NCI-H187 (cell line): ENCODE results near the gene RND1.
A peak's percentile ranks its signal among the peaks of the same experiment; 100 is the strongest.
"Not testable (repeated sequence)": the region's sequence is repeated elsewhere in the genome, so short reads cannot be mapped to it uniquely, and the experiment has no call there.

Experiments
- DNase-seq, 2 experiments: peaks; one replicate each; lab custom pipeline; 2025; lab: John Stamatoyannopoulos, UW

Gene RND1

DNA sequence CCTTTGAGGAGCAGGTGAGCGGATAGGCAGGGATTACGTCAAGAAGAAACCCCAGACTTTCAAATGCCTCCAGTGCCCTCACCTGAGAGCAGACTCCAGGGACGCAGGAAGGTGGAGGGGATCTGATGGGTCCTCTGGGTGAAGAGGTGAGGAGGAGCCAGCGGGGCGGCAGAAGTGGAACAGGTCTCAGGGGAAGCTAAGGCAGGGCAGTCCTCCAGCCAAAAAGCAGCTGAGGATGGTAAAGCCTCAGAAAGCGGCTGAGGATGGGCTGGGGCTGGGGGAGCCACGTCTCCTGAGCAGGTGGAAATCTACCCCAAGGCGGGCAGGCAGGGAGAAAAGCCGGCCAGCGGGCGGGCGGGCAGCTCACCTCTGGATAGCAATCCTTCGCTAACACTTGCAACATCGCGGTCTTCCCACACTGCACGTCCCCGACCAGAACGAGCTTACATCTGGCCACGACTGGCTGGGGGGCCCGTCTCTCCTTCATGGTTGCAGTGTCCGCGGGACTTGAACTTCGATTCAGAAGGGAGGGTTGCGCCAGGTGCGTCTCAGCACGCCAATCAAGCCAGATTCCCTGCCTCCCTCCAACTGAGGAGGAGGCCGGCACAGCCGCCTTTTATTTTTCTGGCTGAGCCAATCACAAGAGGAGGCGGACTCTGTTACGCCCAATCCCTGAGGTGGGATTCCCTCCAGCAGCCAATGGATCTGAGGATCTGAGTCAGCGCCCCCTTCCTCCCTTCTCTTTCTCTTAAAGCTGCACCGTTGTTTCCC is at the start of gene RND1:
Gene RND1, minus strand, starts transcription at position 590 of the 771 bp plus-strand sequence. Its CDS starts 103 bp downstream, at position 487.
- DNase-seq: peak; percentile 86 to 88

DNA sequence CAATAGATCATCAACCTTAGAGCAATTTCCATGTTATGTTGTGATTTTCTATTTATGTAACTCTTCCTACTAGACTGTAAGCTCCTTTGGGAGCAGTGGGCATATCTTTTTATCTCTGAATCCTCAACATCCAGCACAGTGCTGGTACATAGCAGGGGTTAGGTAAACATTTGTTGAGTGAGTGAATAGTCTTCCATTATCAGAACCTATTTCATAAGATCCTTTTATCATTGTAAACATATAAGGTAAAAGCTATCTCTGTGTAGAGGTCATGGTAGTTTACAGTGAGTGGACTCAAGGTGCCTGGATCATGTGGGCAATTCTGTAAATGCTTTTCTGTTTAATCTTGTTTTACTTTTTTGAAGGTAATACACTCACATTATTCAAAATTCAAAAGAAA is 44.5 kb upstream of the RND1 start:
- DNase-seq: no peak

DNA sequence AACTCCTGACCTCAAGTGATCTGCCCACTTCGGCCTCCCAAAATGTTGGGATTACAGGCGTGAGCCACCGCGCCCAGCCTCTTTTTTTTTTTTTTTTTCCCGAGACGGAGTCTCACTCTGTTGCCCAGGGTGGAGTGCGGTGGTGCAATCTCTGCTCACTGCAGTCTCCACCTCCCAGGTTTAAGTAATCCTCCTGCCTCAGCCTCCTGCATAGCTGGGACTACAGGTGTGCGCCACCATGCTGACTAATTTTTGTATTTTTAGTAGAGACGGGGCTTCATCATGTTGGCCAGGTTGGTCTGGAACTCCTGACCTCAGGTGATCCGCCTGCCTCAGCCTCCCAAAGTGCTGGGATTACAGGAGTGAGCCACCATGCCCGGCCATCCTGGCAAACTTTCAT is 44.0 kb upstream of the RND1 start:
- not testable (repeated sequence) for DNase-seq

GRCh38 chr12:48907245-48907644 is 41.6 kb upstream of the RND1 start:
- DNase-seq: no peak

DNA sequence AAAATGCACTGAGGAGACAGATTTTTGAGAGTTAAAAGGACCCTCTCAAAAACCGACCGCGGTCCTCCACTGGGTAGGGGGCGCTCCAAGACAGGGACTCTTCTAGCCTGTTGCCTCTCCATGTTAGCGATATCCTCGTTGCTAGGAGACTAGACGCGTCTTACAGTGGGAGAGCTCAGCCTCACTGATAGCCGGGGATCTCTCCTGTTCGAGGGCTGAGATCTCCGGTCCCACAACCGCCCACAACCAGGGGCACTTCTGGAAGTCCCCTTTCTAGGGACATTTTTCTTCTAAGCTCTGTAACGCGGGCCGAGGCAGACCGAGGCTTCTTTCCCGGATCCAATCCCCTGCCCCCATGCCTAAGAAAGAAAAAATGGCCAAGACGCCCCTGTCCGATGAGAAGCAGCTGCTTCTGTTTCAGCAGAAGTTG is 38.3 kb upstream of the RND1 start:
- peak; percentile 27 to 31 for DNase-seq

- DNase-seq: no peak
These were observed 37.8 kb upstream of the RND1 start for GRCh38 chr12:48903363-48903981.

DNA sequence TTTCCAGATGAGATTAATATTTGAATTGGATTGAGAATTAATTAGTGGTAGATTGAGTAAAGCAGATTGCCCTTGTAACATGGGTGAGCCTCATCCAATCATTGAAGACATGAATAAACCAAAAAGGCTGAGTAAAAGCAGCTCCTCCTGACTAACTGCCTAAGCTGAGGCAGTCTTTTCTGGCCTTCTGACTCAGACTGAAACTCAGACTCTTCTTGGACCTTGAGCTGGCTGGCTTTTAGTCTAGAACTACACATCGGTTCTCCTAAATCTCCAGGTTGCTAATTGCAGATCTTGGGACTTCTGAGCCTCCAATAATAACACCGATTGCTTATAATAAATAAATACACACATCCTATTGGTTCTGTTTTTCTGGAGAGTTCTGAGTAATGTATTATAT is 35.6 kb upstream of the RND1 start:
- no peak for DNase-seq

GRCh38 chr12:48899651-48900050 is 34.0 kb upstream of the RND1 start:
- DNase-seq: no peak

- no peak for DNase-seq
These were observed 28.6 kb upstream of the RND1 start for GRCh38 chr12:48894271-48894670.

DNA sequence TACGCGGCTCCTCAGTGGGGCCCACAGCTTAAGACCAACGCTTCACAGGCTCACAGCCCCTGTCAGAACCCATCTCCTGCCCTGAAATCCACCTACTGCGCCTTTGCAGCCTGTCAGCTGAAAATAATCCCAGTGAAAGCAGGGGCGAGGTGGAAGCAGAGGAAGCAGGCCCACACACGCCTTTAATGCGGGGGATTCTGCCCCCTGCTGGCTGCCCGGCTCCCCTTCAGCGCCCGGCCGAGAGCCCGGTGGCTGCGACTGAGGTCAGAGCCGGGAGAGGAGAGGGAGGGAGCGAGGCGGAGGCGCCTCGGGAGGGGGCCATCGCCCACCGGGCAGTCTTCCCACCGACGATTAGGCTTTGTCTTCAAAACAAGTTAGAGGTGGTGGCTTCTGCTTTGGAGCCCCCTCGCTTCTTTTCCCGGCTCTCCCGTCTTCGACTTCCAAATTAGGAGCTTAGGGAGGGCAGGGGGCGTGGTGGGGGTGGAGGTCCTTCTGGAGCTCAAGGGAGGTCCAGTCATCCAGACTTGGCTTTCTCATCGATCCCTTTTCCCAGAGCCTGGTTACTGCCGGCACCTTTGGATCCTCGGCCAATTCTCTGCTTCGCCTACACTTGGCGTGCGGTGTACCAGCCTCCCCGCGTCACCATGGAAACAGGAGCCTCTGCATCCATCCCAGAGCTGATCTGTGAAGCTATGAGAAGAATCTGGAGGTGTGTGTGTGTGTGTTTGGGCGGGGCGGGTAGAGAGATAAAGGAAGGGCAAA is 25.2 kb upstream of the RND1 start:
- peak; percentile 18 to 41 for DNase-seq

GRCh38 chr12:48889679-48890078 is 24.0 kb upstream of the RND1 start:
- DNase-seq: no peak

DNA sequence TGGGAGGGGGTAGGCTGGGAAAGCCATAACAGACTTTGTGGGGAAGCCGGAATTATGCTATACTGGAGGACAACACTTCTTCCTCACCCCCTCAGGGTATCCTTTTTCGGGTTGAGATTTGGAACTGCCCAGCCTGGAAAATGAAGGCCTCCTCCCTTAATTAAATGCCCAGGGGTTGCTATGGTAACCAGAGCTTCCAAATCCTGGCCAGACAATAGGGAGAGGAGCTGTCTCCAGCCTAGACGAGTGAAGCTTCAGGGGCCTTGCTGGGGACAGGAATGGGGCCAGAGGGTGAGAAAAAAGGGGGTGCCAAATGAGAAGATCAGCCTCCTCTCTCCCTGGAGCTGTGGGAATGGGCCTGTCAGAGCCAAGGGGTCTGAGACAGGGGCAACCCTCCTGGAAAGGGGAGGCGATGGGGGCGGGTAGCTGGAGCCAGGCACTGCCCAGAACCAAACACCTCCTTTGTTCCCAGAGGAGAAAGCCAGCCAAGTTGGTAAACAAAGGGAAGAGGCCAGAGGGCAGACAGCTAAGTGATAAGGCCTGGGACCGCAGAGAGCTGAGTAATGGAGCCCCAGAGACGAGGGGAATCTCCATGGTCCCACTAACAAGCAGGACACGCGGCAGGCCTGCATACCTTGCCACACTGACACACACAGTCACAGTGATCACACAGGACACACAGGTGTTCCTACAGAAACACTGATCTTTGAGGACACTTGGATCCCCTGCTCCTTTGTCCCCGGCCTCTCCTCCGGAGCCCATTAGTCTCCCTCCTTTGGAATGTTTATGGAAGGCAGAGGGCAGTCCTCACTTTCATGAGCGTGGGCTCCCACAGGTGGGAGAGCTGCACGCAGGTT is 17.9 kb upstream of the RND1 start:
- DNase-seq: no peak

DNA sequence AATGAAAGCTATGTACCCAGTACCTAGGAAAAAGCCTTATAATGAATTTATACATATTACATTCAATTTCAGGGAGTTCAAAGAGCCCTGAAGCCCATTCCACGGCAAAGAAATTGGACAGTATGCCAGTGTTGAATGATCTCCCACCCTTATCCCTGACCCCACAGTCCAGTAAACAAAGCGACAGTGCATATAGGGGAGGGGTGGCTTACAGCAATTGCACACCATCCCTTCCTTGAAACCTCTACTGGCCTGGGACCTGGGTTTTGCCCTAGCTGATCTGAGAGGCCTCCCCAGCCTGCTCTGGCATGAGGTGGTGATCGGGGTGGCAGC is 17.3 kb upstream of the RND1 start:
- DNase-seq: no peak

- no peak for DNase-seq
These were observed 16.6 kb upstream of the RND1 start for GRCh38 chr12:48882315-48882687.

DNA sequence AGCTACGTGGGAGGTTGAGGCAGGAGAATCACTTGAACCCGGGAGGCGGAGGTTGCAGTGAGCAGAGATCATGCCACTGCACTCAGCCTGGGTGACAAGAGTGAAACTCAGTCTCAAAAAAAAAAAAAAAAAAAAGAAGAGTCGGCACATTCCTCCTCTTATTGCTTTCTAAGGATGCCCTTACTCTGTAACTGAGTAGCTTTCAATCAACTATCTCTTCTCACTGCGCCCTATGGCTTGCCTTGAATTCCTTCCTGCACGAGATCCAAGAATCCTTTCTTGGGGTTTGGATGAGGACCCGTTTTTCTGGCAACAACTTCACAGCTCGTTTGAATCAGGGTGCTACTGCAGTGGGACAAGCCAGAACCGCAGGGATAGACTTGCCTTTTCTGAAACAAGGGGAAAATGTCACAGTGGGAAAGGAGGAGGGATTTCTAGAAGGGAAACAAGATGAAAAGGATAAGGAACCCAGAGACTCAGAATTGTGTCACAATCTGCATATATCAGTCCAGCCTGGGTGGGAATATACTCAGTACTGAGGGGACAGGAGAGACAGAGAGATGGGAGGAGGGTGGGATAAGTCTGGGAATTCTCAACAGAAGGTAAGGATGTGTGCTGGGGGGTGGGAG is 16.1 kb upstream of the RND1 start:
- no peak for DNase-seq

- no peak for DNase-seq
These were observed 15.0 kb upstream of the RND1 start for GRCh38 chr12:48880647-48881046.

- DNase-seq: no peak
These were observed 12.9 kb upstream of the RND1 start for GRCh38 chr12:48878548-48878947.

GRCh38 chr12:48875944-48876515 is 10.4 kb upstream of the RND1 start:
- no peak for DNase-seq

DNA sequence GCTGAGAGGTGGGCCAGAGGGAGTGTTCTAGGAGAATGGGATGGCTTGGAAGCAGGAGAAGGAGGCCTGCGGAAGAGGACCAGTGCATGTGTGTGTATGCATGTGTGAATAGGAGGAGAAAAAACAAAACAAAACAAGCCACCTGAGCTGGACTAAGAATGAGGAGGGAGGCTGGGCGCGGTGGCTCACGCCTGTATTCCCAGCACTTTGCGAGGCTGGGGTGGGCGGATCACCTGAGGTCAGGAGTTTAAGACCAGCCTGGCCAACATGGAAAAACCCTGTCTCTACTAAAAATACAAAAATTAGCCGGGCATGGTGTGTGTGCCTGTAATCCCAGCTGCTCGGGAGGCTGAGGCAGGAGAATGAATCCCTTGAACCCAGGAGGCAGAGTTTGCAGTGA is 7.9 kb upstream of the RND1 start:
- not testable (repeated sequence) for DNase-seq

- DNase-seq: no peak
These were observed 7.4 kb upstream of the RND1 start for GRCh38 chr12:48873096-48873495.

- no peak for DNase-seq
These were observed 3.5 kb upstream of the RND1 start for GRCh38 chr12:48869191-48869590.
